Progenitor cell of endocrine pancreas (in vitro differentiated cells): ENCODE measurements around the gene CABP4. TPM values are rescaled to one million over a fixed set of nuclear protein-coding genes. Genes with fewer than 3 reads are reported as not detected.
"Not testable (repeated sequence)": the region's sequence is repeated elsewhere in the genome, so short reads cannot be mapped to it uniquely, and the experiment has no call there.

Experiments
- DNase-seq: peaks from one replicate; pipeline ENCODE4 v3.0.0; 2021; ENCODE audit warnings: low spot score; ENCODE audit not compliant: unreplicated experiment
- H3K27ac Mint-ChIP-seq: 2 replicates; pipeline ENCODE4 v1.8.0; 2021; ENCODE audit warnings: mild to moderate bottlenecking, moderate library complexity, mixed read lengths
- H3K27me3 Mint-ChIP-seq: 2 replicates; pipeline ENCODE4 v1.8.0; 2021; ENCODE audit warnings: mixed read lengths
- H3K36me3 Mint-ChIP-seq: 2 replicates; pipeline ENCODE4 v1.8.0; 2022; ENCODE audit warnings: mixed read lengths; ENCODE audit not compliant: insufficient read depth
- H3K4me1 Mint-ChIP-seq: 2 replicates; pipeline ENCODE4 v1.8.0; 2021; ENCODE audit warnings: low read depth, mixed read lengths
- H3K4me3 Mint-ChIP-seq: 2 replicates; pipeline ENCODE4 v1.8.0; 2021; ENCODE audit warnings: low read depth, mild to moderate bottlenecking, moderate library complexity, mixed read lengths
- H3K9me3 Mint-ChIP-seq: 2 replicates; pipeline ENCODE4 v1.8.0; 2021; ENCODE audit warnings: low read depth, mixed read lengths
- CTCF ChIP-seq: fragments of 200-600 bp; sonication (generic); IDR thresholded peaks from one replicate; pipeline ENCODE4 v1.5.0; 2021; ENCODE audit warnings: antibody characterized with exemption, mild to moderate bottlenecking; ENCODE audit not compliant: unreplicated experiment
- total RNA-seq: library from RNA; stranded (reverse); gene quantifications from 2 replicates; pipeline ENCODE4 v1.2.1, GENCODE V29; 2021

Gene CABP4
- total RNA-seq, 1 donor from 2014 or later, result not detected

- peak; percentile 95 for DNase-seq
- peaks cover 2% of the 10 kb centered on the region for H3K9me3 Mint-ChIP-seq
- H3K27me3 Mint-ChIP-seq, result peaks cover 2% of the 10 kb centered on the region
- peaks cover 9% of the 10 kb centered on the region for H3K4me1 Mint-ChIP-seq
- peak within 1 kb of the TSS; percentile 87 for H3K4me3 Mint-ChIP-seq
- peak within 1 kb of the TSS; percentile 94 for H3K27ac Mint-ChIP-seq
- TF ChIP-seq CTCF, result peak; percentile 15
- H3K36me3 Mint-ChIP-seq, result peaks cover 12% of the 10 kb centered on the region
These were observed 28.0 kb downstream of the CABP4 start, which contains the start of gene AIP for GRCh38 chr11:67482827-67483798. TSS of gene AIP (plus strand) at chr11:67483026. CDS start at chr11:67483159, 133 bp downstream.

- Mint-ChIP-seq H3K4me3 (peak overlapping the region; percentile 87), H3K27me3 (peaks cover 2% of the 10 kb centered on the region)
- no peak for DNase-seq
These were observed 28.9 kb downstream of the CABP4 start for GRCh38 chr11:67483831-67484665.

DNA sequence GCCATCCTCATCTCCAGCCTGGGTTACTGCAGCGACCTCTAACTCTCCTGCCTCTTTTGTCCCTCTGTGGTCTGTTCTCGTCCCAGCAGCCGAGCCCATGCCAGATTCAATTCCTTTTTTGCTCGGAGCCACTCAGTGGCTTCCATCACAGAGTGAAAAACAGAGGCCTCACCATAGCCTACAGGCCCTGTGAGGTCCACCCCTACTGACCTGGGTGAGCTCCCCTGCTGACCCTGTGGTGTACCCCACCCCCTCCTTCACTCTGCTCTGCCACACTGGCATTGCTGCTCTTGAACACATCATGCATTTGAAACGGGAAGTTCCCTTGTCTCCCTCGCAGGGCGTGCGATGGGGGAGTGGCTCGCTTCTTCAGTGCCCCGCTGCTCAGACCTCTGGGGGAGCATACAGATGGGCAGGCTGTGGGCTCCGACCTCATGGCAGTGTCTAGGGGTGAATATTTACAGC is 29.7 kb downstream of the CABP4 start:
- Mint-ChIP-seq H3K4me1 (peaks cover 9% of the 10 kb centered on the region), H3K27ac (no peak overlapping the region), H3K27me3 (peaks cover under 1% of the 10 kb centered on the region), H3K9me3 (peaks cover 2% of the 10 kb centered on the region), H3K36me3 (peaks cover 16% of the 10 kb centered on the region), H3K4me3 (peak overlapping the region; percentile 7)
- no peak for DNase-seq
- no peak for TF ChIP-seq CTCF

More at GRCh38 chr11:67483831-67484665, 28.9 kb downstream of the CABP4 start:
- no peak for TF ChIP-seq CTCF
- Mint-ChIP-seq H3K36me3 (peaks cover 12% of the 10 kb centered on the region), H3K4me1 (peaks cover 9% of the 10 kb centered on the region), H3K27ac (no peak overlapping the region), H3K9me3 (peaks cover 2% of the 10 kb centered on the region)

- DNase-seq, H3K27ac Mint-ChIP-seq, H3K4me1 Mint-ChIP-seq, H3K4me3 Mint-ChIP-seq, H3K27me3 Mint-ChIP-seq, H3K9me3 Mint-ChIP-seq: not testable (repeated sequence)
- H3K36me3 Mint-ChIP-seq, result peaks cover 16% of the 10 kb centered on the region
These were observed 30.8 kb downstream of the CABP4 start for GRCh38 chr11:67485873-67486361.

DNA sequence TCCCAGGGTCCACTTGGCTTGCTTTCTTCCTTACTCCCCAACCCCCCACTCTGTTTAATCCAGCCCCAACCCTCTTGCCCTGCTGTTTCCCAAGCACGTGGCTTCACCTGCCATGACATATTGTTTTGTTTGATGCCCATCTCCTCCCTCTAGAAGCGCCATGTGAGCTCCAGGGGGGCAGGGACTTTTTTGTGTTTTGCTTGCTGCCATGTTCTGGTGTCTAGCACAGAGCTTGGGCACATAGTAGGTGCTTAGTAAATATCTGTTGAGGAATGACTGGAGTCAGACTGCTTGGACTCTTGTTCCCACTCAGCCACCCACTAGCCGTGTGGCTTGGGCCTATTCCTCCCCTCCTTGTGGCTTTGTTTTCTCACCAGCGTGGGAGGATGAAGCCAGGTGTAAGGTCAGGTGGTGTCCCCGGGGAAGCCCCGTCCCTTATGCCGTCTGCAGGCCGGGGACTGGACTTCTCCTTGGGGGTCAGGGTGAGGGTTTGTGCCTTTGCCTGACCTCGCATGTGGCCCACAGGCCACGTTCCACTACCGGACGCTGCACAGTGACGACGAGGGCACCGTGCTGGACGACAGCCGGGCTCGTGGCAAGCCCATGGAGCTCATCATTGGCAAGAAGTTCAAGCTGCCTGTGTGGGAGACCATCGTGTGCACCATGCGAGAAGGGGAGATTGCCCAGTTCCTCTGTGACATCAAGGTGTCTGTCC is 31.5 kb downstream of the CABP4 start:
- no peak for TF ChIP-seq CTCF
- H3K27ac Mint-ChIP-seq, result no peak overlapping the region
- no peak for DNase-seq
- H3K4me3 Mint-ChIP-seq, result no peak overlapping the region
- H3K4me1 Mint-ChIP-seq, result peaks cover 9% of the 10 kb centered on the region
- peaks cover 2% of the 10 kb centered on the region for H3K9me3 Mint-ChIP-seq
- H3K36me3 Mint-ChIP-seq, result peaks cover 16% of the 10 kb centered on the region
- H3K27me3 Mint-ChIP-seq, result no peaks in the 10 kb centered on the region
